Osteocyte (in vitro differentiated cells): Measurements from ENCODE around the gene GSTA5. TPM values are rescaled to one million over a fixed set of nuclear protein-coding genes. Genes with fewer than 3 reads are reported as not detected.
"Not testable (repeated sequence)": the region's sequence is repeated elsewhere in the genome, so short reads cannot be mapped to it uniquely, and the experiment has no call there.

Experiments
- DNase-seq: peaks from one replicate; pipeline ENCODE4 v3.0.0; 2021; ENCODE audit warnings: mixed read lengths; ENCODE audit not compliant: unreplicated experiment; ENCODE audit errors: extremely low spot score
- H3K27ac Mint-ChIP-seq: one replicate; pipeline ENCODE4 v1.8.0; 2021; ENCODE audit warnings: mild to moderate bottlenecking, mixed read lengths; ENCODE audit not compliant: unreplicated experiment
- H3K27me3 Mint-ChIP-seq: one replicate; pipeline ENCODE4 v1.8.0; 2021; ENCODE audit warnings: mixed read lengths; ENCODE audit not compliant: unreplicated experiment
- H3K36me3 Mint-ChIP-seq: one replicate; pipeline ENCODE4 v1.8.0; 2021; ENCODE audit warnings: mixed read lengths; ENCODE audit not compliant: unreplicated experiment
- H3K4me1 Mint-ChIP-seq: one replicate; pipeline ENCODE4 v1.8.0; 2021; ENCODE audit warnings: mixed read lengths; ENCODE audit not compliant: unreplicated experiment
- H3K4me3 Mint-ChIP-seq: one replicate; pipeline ENCODE4 v1.8.0; 2021; ENCODE audit warnings: mild to moderate bottlenecking, moderate library complexity, mixed read lengths; ENCODE audit not compliant: unreplicated experiment
- H3K9me3 Mint-ChIP-seq: one replicate; pipeline ENCODE4 v1.8.0; 2021; ENCODE audit warnings: mixed read lengths; ENCODE audit not compliant: unreplicated experiment
- CTCF ChIP-seq: fragments of 200-600 bp; sonication (generic); IDR thresholded peaks from 2 replicates; pipeline ENCODE4 v1.5.0; 2021; ENCODE audit warnings: antibody characterized with exemption, mild to moderate bottlenecking, moderate library complexity
- total RNA-seq: library from RNA; stranded (reverse); gene quantifications from 2 replicates; pipeline ENCODE4 v1.2.1, GENCODE V29; 2021

GSTA5 gene
- total RNA-seq, 1 donor from 2014 or later, result not detected

DNA sequence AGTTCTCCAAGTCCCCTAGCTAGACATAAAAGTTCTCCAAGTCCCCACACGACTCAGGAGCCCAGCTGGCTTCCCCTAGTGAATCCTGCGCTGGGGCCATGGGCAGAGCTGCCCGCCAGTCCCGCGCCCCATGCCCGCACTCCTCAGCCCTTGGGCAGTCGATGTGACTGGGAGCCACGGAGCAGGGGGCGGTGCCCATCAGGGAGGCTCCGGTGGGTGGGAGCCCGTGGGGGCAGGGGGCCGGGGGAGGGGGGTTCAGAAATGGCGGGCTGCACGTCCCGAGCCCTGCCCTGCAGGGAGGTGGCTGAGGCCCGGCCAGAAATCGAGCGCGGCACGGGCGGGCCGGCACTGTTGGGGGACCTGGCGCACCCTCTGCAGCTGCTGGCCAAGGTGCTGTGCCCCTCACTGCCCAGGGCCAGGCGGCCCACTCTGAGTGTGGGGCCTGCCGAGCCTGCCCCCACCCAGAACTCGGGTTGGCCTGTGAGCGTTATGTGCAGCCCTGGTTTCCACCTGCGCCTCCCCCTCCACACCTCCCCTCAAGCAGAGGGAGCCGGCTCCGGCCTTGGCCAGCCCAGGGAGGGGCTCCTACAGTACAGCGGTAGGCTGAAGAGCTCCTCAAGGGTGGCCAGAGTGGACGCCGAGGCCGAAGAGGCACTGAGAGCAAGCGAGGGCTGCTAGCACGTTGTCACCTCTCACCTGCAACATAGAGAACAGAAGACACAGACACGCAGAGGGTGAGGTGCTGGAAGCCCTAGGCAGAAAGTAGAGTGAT, 11.4 kb downstream of the GSTA5 start:
- no peaks in the 10 kb centered on the region for H3K9me3 Mint-ChIP-seq
- peaks cover 20% of the 10 kb centered on the region for H3K27me3 Mint-ChIP-seq
- H3K36me3 Mint-ChIP-seq, result no peaks in the 10 kb centered on the region
- DNase-seq, result no peak
- no peak overlapping the region for H3K4me3 Mint-ChIP-seq
- H3K27ac Mint-ChIP-seq, result no peak overlapping the region
- TF ChIP-seq CTCF, result no peak
- H3K4me1 Mint-ChIP-seq, result no peaks in the 10 kb centered on the region

- peaks cover 14% of the 10 kb centered on the region for H3K27me3 Mint-ChIP-seq
- not testable (repeated sequence) for H3K36me3 Mint-ChIP-seq, DNase-seq, H3K27ac Mint-ChIP-seq, H3K4me3 Mint-ChIP-seq, H3K9me3 Mint-ChIP-seq, H3K4me1 Mint-ChIP-seq
Measured at GRCh38 chr6:52828621-52829020, 12.0 kb downstream of the GSTA5 start.

- not testable (repeated sequence) for H3K9me3 Mint-ChIP-seq, H3K36me3 Mint-ChIP-seq, H3K27me3 Mint-ChIP-seq, H3K4me3 Mint-ChIP-seq, H3K4me1 Mint-ChIP-seq, DNase-seq, H3K27ac Mint-ChIP-seq
Measured at GRCh38 chr6:52827073-52827783, 13.4 kb downstream of the GSTA5 start.

GRCh38 chr6:52826513-52826912, 14.1 kb downstream of the GSTA5 start:
- Mint-ChIP-seq H3K4me3 (no peak overlapping the region), H3K4me1 (no peaks in the 10 kb centered on the region), H3K9me3 (no peaks in the 10 kb centered on the region), H3K27me3 (peaks cover 3% of the 10 kb centered on the region), H3K27ac (no peak overlapping the region), H3K36me3 (no peaks in the 10 kb centered on the region)
- DNase-seq, result no peak
- TF ChIP-seq CTCF, result no peak

DNA sequence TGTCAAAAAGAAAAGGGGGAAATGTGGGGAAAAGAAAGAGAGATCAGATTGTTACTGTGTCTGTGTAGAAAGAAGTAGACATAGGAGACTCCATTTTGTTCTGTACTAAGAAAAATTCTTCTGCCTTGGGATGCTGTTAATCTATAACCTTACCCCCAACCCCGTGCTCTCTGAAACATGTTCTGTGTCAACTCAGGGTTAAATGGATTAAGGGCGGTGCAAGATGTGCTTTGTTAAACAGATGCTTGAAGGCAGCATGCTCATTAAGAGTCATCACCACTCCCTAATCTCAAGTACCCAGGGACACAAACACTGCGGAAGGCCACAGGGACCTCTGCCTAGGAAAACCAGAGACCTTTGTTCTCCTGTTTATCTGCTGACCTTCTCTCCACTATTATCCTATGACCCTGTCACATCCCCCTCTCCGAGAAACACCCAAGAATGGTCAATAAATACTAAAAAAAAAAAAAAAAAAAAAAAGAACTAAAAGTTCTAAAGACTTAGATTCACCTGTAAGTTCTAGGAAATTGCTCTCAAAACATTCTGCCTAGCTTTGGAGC, 14.6 kb downstream of the GSTA5 start:
- H3K36me3 Mint-ChIP-seq, H3K4me3 Mint-ChIP-seq, H3K27me3 Mint-ChIP-seq, DNase-seq, H3K27ac Mint-ChIP-seq, H3K4me1 Mint-ChIP-seq, H3K9me3 Mint-ChIP-seq: not testable (repeated sequence)

DNA sequence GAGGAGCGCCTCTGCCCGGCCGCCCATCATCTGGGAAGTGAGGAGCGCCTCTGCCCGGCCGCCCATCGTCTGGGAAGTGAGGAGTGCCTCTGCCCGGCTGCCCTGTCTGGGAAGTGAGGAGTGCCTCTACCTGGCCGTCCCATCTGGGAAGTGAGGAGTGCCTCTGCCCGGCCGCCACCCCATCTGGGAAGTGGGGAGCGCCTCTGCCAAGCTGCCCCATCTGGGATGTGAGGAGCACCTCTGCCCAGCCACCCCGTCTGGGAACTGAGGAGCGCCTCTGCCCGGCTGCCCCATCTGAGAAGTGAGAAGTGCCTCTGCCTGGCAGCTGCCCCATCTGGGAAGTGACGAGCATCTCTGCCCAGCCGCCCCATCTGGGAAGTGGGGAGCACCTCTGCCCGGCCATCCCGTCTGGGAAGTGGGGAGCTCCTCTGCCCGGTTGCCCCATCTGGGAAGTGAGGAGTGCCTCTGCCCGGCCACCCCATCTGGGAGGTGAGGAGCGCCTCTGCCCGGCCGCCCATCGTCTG, 15.3 kb downstream of the GSTA5 start:
- H3K27ac Mint-ChIP-seq, H3K27me3 Mint-ChIP-seq, H3K4me1 Mint-ChIP-seq, H3K36me3 Mint-ChIP-seq, DNase-seq, H3K9me3 Mint-ChIP-seq, H3K4me3 Mint-ChIP-seq: not testable (repeated sequence)

GRCh38 chr6:52821842-52822241, 18.8 kb downstream of the GSTA5 start:
- no peaks in the 10 kb centered on the region for H3K9me3 Mint-ChIP-seq
- H3K27me3 Mint-ChIP-seq, result peaks cover 3% of the 10 kb centered on the region

More at GRCh38 chr6:52821842-52822241, 18.8 kb downstream of the GSTA5 start:
- Mint-ChIP-seq H3K4me3 (no peak overlapping the region), H3K36me3 (no peaks in the 10 kb centered on the region), H3K4me1 (no peaks in the 10 kb centered on the region), H3K27ac (no peak overlapping the region)
- DNase-seq, result no peak
- no peak for TF ChIP-seq CTCF
